Superior temporal gyrus (tissue), 1 donor: Measurements from ENCODE around the gene PSENEN.
"Not testable (repeated sequence)": the region's sequence is repeated elsewhere in the genome, so short reads cannot be mapped to it uniquely, and the experiment has no call there.

ENCODE experiments used
- DNase-seq: peaks from one replicate; pipeline ENCODE4 v3.0.0-alpha.2; 2016; ENCODE audit errors: extremely low spot score

PSENEN gene

GRCh38 chr19:35788205-35788960 is 42.9 kb downstream of the PSENEN start:
- no peak for DNase-seq

GRCh38 chr19:35789195-35789977 is 43.9 kb downstream of the PSENEN start:
- no peak for DNase-seq

GRCh38 chr19:35789978-35790944 is 44.8 kb downstream of the PSENEN start:
- no peak for DNase-seq

GRCh38 chr19:35790981-35791813 is 45.7 kb downstream of the PSENEN start:
- DNase-seq, result no peak

GRCh38 chr19:35791814-35792279 is 46.4 kb downstream of the PSENEN start:
- no peak for DNase-seq

- no peak for DNase-seq
These were observed 46.9 kb downstream of the PSENEN start for GRCh38 chr19:35792312-35792711.

- DNase-seq, result no peak
These were observed 47.4 kb downstream of the PSENEN start for GRCh38 chr19:35792888-35793287.

GRCh38 chr19:35793381-35794165 is 48.1 kb downstream of the PSENEN start:
- no peak for DNase-seq

- DNase-seq, result not testable (repeated sequence)
These were observed 50.1 kb downstream of the PSENEN start for GRCh38 chr19:35795564-35795963.
